OCI-LY3 (cell line): ENCODE results near the gene TEAD1.

Source experiments
- CTCF ChIP-seq: fragments of 200-600, 300-600 bp; sonication (generic); IDR thresholded peaks from 2 replicates; pipeline ENCODE4 v1.5.1; 2014; ENCODE audit warnings: antibody characterized with exemption, low read length, low read depth
- EZH2phosphoT487 ChIP-seq: fragments of 200-600 bp; shearing (Covaris generic); IDR thresholded peaks from 2 replicates; pipeline ENCODE4 v1.6.1; 2018; ENCODE audit warnings: antibody characterized with exemption, mixed run types, low read depth

- TF ChIP-seq CTCF (no peak), EZH2phosphoT487 (no peak)
Observed at GRCh38 chr11:12845163-12845562, 170.9 kb downstream of the TEAD1 start.
